SK-N-SH (cell line): ENCODE data around the gene AQP1. TPM values are rescaled to one million over a fixed set of nuclear protein-coding genes. Genes with fewer than 3 reads are reported as not detected.

Source experiments
- CTCF ChIA-PET: fragments of 300-600, 350-600 bp; formaldehyde crosslinking; extraction: SDS; loops from one replicate; lab custom pipeline; 2021; lab: Yijun Ruan, JAX
- POLR2A ChIA-PET: fragments of 350-600 bp; sonication (Branson Sonifier 250); formaldehyde crosslinking; extraction: SDS; loops from one replicate; lab custom pipeline; 2020; ENCODE audit warnings: antibody characterized with exemption, inconsistent platforms; lab: Yijun Ruan, JAX
- DNase-seq: peaks from one replicate; pipeline ENCODE4 v3.0.0; 2012
- H2AFZ ChIP-seq: fragments of 200-600 bp; sonication (generic); 2 replicates; pipeline ENCODE4 v1.8.1; 2016; ENCODE audit warnings: antibody characterized with exemption, mild to moderate bottlenecking, low read depth
- H3F3A ChIP-seq: fragments of 200-600 bp; sonication (generic); replicated peaks from 2 replicates; pipeline ENCODE3; 2016; ENCODE audit warnings: antibody characterized with exemption, mild to moderate bottlenecking; ENCODE audit not compliant: insufficient read depth
- H3K27ac ChIP-seq, 2 experiments: fragments of 200-500 bp in 1 of 2; fragments of 200-600 bp in 1 of 2; sonication (Bioruptor generic) in 1 of 2; sonication (generic), shearing (Covaris generic) in 1 of 2; 2 replicates each; pipeline versions ENCODE4 v1.5.1 to v1.6.1; 2014 to 2016; ENCODE audit warnings: low read depth in 2 of 2, inconsistent platforms in 1 of 2, low read length in 1 of 2, mild to moderate bottlenecking in 1 of 2, mixed read lengths in 1 of 2
- H3K27me3 ChIP-seq: fragments of 200-600 bp; sonication (generic), shearing (Covaris generic); 2 replicates; pipeline ENCODE4 v1.6.1; 2016; ENCODE audit warnings: mixed run types; ENCODE audit not compliant: insufficient read depth
- H3K36me3 ChIP-seq, 2 experiments: fragments of 200-500 bp in 1 of 2; fragments of 200-600 bp in 1 of 2; sonication (Bioruptor generic) in 1 of 2; sonication (generic) in 1 of 2; replicated peaks in 1 of 2; 2 replicates each; pipeline versions ENCODE3 to v1.5.1; 2014 to 2016; ENCODE audit warnings: low read length in 1 of 2, mild to moderate bottlenecking in 1 of 2; ENCODE audit not compliant: insufficient read depth in 2 of 2, control insufficient read depth in 1 of 2
- H3K4me1 ChIP-seq, 2 experiments: fragments of 200-500 bp in 1 of 2; fragments of 200-600 bp in 1 of 2; sonication (Bioruptor generic) in 1 of 2; sonication (generic), shearing (Covaris generic) in 1 of 2; 2 replicates each; pipeline versions ENCODE4 v1.5.1 to v1.6.1; 2014 to 2016; ENCODE audit warnings: low read depth in 1 of 2, low read length in 1 of 2, mixed run types in 1 of 2; ENCODE audit not compliant: insufficient read depth in 2 of 2, control insufficient read depth in 1 of 2
- H3K4me2 ChIP-seq: fragments of 200-600 bp; sonication (generic), shearing (Covaris generic); 2 replicates; pipeline ENCODE4 v1.6.1; 2017; ENCODE audit warnings: mixed run types
- H3K4me3 ChIP-seq, 2 experiments: fragments of 200-500 bp in 1 of 2; fragments of 200-600 bp in 1 of 2; sonication (Bioruptor generic) in 1 of 2; sonication (generic), shearing (Covaris generic) in 1 of 2; 2 replicates each; pipeline versions ENCODE4 v1.5.1 to v1.8.1; 2014 to 2016; ENCODE audit warnings: low read depth in 2 of 2, inconsistent platforms in 1 of 2, low read length in 1 of 2, mild to moderate bottlenecking in 1 of 2, mixed read lengths in 1 of 2, moderate library complexity in 1 of 2
- H3K79me2 ChIP-seq: fragments of 200-600 bp; sonication (generic); 2 replicates; pipeline ENCODE4 v1.8.1; 2017; ENCODE audit warnings: mild to moderate bottlenecking; ENCODE audit not compliant: insufficient read depth
- H3K9ac ChIP-seq: fragments of 200-600 bp; sonication (generic); 2 replicates; pipeline ENCODE4 v1.6.1; 2017; ENCODE audit warnings: mixed run types
- H3K9me2 ChIP-seq: fragments of 200-600 bp; sonication (generic); 2 replicates; pipeline ENCODE4 v1.6.1; 2017; ENCODE audit warnings: mixed run types
- H3K9me3 ChIP-seq: fragments of 200-600 bp; sonication (generic); 2 replicates; pipeline ENCODE4 v1.6.1; 2017; ENCODE audit warnings: mixed run types, mild to moderate bottlenecking, moderate library complexity
- H4K20me1 ChIP-seq: fragments of 200-600 bp; sonication (generic); 2 replicates; pipeline ENCODE4 v1.6.1; 2017; ENCODE audit warnings: mild to moderate bottlenecking, mixed run types; ENCODE audit not compliant: insufficient read depth
- CHD2 ChIP-seq: fragments of 150-350 bp; IDR thresholded peaks from 2 replicates; pipeline ENCODE4 v1.6.1; 2018; ENCODE audit warnings: low read length; ENCODE audit not compliant: partially characterized antibody
- ELF1 ChIP-seq: IDR thresholded peaks from 2 replicates; pipeline ENCODE4 v1.4.0; 2012
- FOSL2 ChIP-seq: IDR thresholded peaks from 2 replicates; pipeline ENCODE4 v1.4.0; 2012; ENCODE audit warnings: low read depth, mild to moderate bottlenecking, moderate library complexity, borderline replicate concordance
- FOXM1 ChIP-seq: IDR thresholded peaks from 2 replicates; pipeline ENCODE4 v1.4.0; 2012; ENCODE audit warnings: low read depth, mild to moderate bottlenecking
- GATA2 ChIP-seq: sonication (generic); formaldehyde crosslinking; IDR thresholded peaks from 2 replicates; pipeline ENCODE4 v1.5.0; 2020; ENCODE audit warnings: mild to moderate bottlenecking, missing genetic modification reagents
- JUND ChIP-seq: IDR thresholded peaks from 2 replicates; pipeline ENCODE4 v1.4.0; 2012
- MAX ChIP-seq: IDR thresholded peaks from 2 replicates; pipeline ENCODE4 v1.4.0; 2012; ENCODE audit warnings: low read depth
- MEF2A ChIP-seq: IDR thresholded peaks from 2 replicates; pipeline ENCODE4 v1.4.0; 2012; ENCODE audit warnings: low read depth, borderline replicate concordance
- NFIC ChIP-seq: IDR thresholded peaks from 2 replicates; pipeline ENCODE4 v1.4.0; 2012; ENCODE audit warnings: borderline replicate concordance
- NRF1 ChIP-seq: IDR thresholded peaks from 2 replicates; pipeline ENCODE4 v1.6.1; 2012; ENCODE audit warnings: low read depth, mild to moderate bottlenecking, low read length
- PBX3 ChIP-seq: IDR thresholded peaks from 2 replicates; pipeline ENCODE4; 2012
- RCOR1 ChIP-seq: fragments of 150-350 bp; IDR thresholded peaks from 2 replicates; pipeline ENCODE4 v1.6.1; 2017; ENCODE audit warnings: antibody characterized with exemption, low read length
- REST ChIP-seq: IDR thresholded peaks from 2 replicates; pipeline ENCODE4 v1.6.1; 2012; ENCODE audit warnings: mild to moderate bottlenecking, low read depth, low read length, moderate library complexity
- SIN3A ChIP-seq: IDR thresholded peaks from 2 replicates; pipeline ENCODE4 v1.6.1; 2012; ENCODE audit warnings: low read depth, mild to moderate bottlenecking, low read length, moderate library complexity, borderline replicate concordance
- TCF12 ChIP-seq: IDR thresholded peaks from 2 replicates; pipeline ENCODE4 v1.4.0; 2012
- TEAD4 ChIP-seq: IDR thresholded peaks from 2 replicates; pipeline ENCODE4 v1.4.0; 2012; ENCODE audit warnings: mild to moderate bottlenecking, borderline replicate concordance; ENCODE audit not compliant: insufficient read depth
- USF1 ChIP-seq: IDR thresholded peaks from 2 replicates; pipeline ENCODE4 v1.4.0; 2012; ENCODE audit warnings: low read depth, borderline replicate concordance
- ZBTB33 ChIP-seq: IDR thresholded peaks from 2 replicates; pipeline ENCODE4 v1.4.0; 2012; ENCODE audit warnings: low read depth, borderline replicate concordance
- WGBS: methylation state at CpG from one replicate; pipeline ENCODE4 v1.1.6; 2017; ENCODE audit warnings: low lambda C conversion rate; 5-methylcytosine and 5-hydroxymethylcytosine counted together
- polyA plus RNA-seq, 3 experiments: library from polyadenylated mRNA; depleted of rRNA; stranded (reverse); fragments of >200 nt; gene quantifications; 2 replicates each; pipeline ENCODE4 v1.2.3, GENCODE V29; 2012

The AQP1 gene
- polyA plus RNA-seq, 1 of the 3 experiments (the other 2 are of a cell fraction) = 1.7 TPM

- no peak for DNase-seq
- Histone ChIP-seq H3K27me3 (peaks cover 28% of the 10 kb centered on the region), H3K4me2 (no peak overlapping the region), H3K79me2 (no peaks in the 10 kb centered on the region), H3K9me2 (0 out of 2 replicates have a peak, but pooled peaks cover 4% of the 10 kb centered on the region), H4K20me1 (no peaks in the 10 kb centered on the region), H3K36me3 (no peaks in the 10 kb centered on the region), H3K27ac (no peak overlapping the region), H3F3A (no peaks in the 10 kb centered on the region), H2AFZ (no peak overlapping the region), H3K9me3 (peaks cover 13% of the 10 kb centered on the region; the same call in 1 of the 2 replicates), H3K9ac (no peak overlapping the region), H3K4me1 (no peaks in the 10 kb centered on the region), H3K4me3 (no peak overlapping the region)
- TF ChIP-seq TEAD4 (no peak), ZBTB33 (no peak), NRF1 (no peak), CHD2 (no peak), TCF12 (no peak), PBX3 (no peak), SIN3A (no peak), NFIC (no peak), MAX (no peak), MEF2A (no peak), ELF1 (no peak)
- ChIA-PET POLR2A (no interaction called here), CTCF (interaction anchor here (0.8 to 10.1 kb wide), 3 partner anchors 16 to 167 kb away, joined by 3 to 78 read pairs (median 3); no protein-coding TSS in a partner anchor)
- 23% methylated on average over 4 of the region's 4 CpGs for WGBS
Measured at GRCh38 chr7:30954914-30955313, 43.3 kb downstream of the AQP1 start.

GRCh38 chr7:30956704-30957103 lies 45.1 kb downstream of the AQP1 start:
- no peak overlapping the region for H3K4me2 ChIP-seq
- TF ChIP-seq ZBTB33 (no peak), GATA2 (no peak), JUND (no peak), MAX (no peak), RCOR1 (no peak), REST (no peak), FOSL2 (no peak), USF1 (no peak), FOXM1 (no peak), NRF1 (no peak), ELF1 (no peak)
- no peaks in the 10 kb centered on the region for H3F3A ChIP-seq
- no peaks in the 10 kb centered on the region for H3K79me2 ChIP-seq
- H3K9ac ChIP-seq = no peak overlapping the region
- no peaks in the 10 kb centered on the region for H3K4me1 ChIP-seq
- no peak overlapping the region for H3K27ac ChIP-seq
- 72% methylated on average over 1 of the region's 1 CpG for WGBS
- CTCF ChIA-PET = interaction anchor here (1.4 to 10.1 kb wide), 3 partner anchors 18 to 166 kb away, joined by 3 to 78 read pairs (median 3); no protein-coding TSS in a partner anchor
- H3K36me3 ChIP-seq = no peaks in the 10 kb centered on the region
- no peak overlapping the region for H2AFZ ChIP-seq
- peaks cover 13% of the 10 kb centered on the region; the same call in 1 of the 2 replicates for H3K9me3 ChIP-seq
- H3K9me2 ChIP-seq = 0 out of 2 replicates have a peak, but pooled peaks cover 4% of the 10 kb centered on the region
- DNase-seq = no peak
- no peak overlapping the region for H3K4me3 ChIP-seq
- H4K20me1 ChIP-seq = no peaks in the 10 kb centered on the region
- POLR2A ChIA-PET = no interaction called here
- H3K27me3 ChIP-seq = peaks cover 17% of the 10 kb centered on the region; the same call in 1 of the 2 replicates
